ENCODE measurements around the gene SPEG. TPM values are rescaled to one million over a fixed set of nuclear protein-coding genes. Genes with fewer than 3 reads are reported as not detected.

The SPEG gene
- total and polyA plus RNA-seq, 2 of the 13 experiments (the other 11 are each of a cell fraction or from before 2014, with no cell fraction given) = 0.18 to 0.24 TPM

DNA sequence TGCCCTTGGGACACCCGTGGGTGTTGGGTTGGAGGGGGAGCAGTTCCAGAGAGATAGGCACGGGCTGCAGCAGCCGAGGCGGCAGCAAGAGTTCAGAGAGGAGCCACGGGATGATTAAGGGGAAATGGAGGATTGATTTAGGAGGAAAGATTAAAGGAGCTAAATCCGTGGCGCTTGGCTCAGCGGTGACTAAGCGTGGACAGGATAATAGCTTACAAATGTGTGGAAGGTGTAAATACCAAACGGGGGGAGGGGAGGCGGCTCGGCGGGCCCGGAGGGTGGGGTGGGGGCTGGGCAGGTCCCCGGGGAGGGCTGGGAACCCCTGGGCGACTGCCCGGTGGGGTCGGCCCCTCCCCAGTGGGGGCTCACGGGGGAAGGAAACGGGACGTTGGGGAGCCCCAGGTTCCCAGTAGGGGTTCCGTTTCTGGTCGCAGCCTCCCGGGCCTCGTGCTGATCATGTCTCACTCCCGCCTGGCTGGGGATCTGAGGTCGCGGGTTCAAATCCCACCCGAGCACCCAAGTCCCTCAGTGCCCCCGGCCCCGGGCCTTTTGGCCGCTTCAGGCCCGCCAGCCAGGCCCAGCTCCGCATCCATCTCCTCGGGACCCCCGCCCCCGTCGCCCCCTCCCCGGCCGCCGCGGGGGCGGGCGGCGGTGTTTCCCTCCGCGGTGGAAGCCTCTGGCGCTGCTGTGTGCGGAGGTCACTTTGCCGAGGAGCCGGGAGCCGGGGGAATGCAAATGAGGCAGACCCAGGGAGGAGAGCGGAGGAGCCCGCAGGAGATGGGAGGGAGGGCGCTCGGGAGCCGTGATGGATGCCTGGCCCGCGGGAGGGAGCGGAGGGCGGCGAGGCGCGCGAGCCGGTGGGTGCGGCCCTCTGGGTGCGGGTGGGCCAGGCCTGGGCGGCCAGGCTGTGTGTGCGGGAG is 87.7 kb downstream of the SPEG start:
- Histone ChIP-seq H3K27ac (ENCODE audit: extremely low read length, insufficient read depth, low read length) (no peak overlapping the region), H3K27me3 (ENCODE audit: control insufficient read depth in 1 of 2, insufficient read depth in 2 of 2, low read length in 2 of 2) (peaks cover 31 to 96% of the 10 kb centered on the region in 2 experiments), H3K4me3 (replicated peaks in 1 of 3; ENCODE audit: insufficient read depth in 1 of 3, low read depth in 2 of 3, low read length in 3 of 3) (no peak overlapping the region; a peak in 1 of 6 replicates), H2AFZ (ENCODE audit: low read length) (no peak overlapping the region), H3K9ac (ENCODE audit: insufficient read depth, low read depth, low read length) (no peak overlapping the region), H4K20me1 (ENCODE audit: insufficient read depth, low read length) (no peaks in the 10 kb centered on the region), H3K36me3 (replicated peaks in 1 of 2; ENCODE audit: control insufficient read depth in 1 of 2, insufficient read depth in 2 of 2, low read length in 2 of 2) (no peaks in the 10 kb centered on the region), H3K79me2 (ENCODE audit: insufficient read depth, low read length) (no peaks in the 10 kb centered on the region), H3K9me3 (ENCODE audit: low read length) (no peaks in the 10 kb centered on the region), H3K4me1 (ENCODE audit: insufficient read depth, low read length) (peaks cover 40% of the 10 kb centered on the region), H3K4me2 (ENCODE audit: low read depth, low read length) (peak overlapping the region; percentile 16; the same call in 1 of the 2 replicates)
- ChIA-PET CTCF (ENCODE audit: low intra/inter-chr PET ratio, low total read pairs) (interaction anchor here (1.1 to 2.1 kb wide), 3 partner anchors 12 to 30 kb away, joined by 3 to 5 read pairs (median 4); a partner anchor contains a TSS), POLR2A (interaction anchor here (0.6 to 0.9 kb wide), 2 partner anchors 8 to 24 kb away, joined by 4 to 5 read pairs; partner anchors contain the start of gene GMPPA)
- intact Hi-C loops (cut with micrococcal nuclease; ENCODE audit: unreplicated experiment) = no loop called here
- FAIRE-seq (no peak), DNase-seq (ENCODE audit: low spot score) (no peak), ATAC-seq (peak; percentile 36)
- 5% methylated on average over 56 of the region's 70 CpGs for WGBS (ENCODE audit: low lambda C conversion rate)
- in situ Hi-C loops (cut with HindIII; ENCODE audit: extremely low pct_ligation_motif_present, low pct_unique_long_range_greater_than_20kb) = loop anchor here (10.0 kb wide), 1 partner anchor 48 kb away; no protein-coding TSS in a partner anchor
- no TSS peak for BruUV-seq (replicated peaks)
- TF ChIP-seq FOSL2 (CRISPR knock-in tag; IDR thresholded peaks at IDR 0.05) (0 out of 2 replicates have a peak, but pooled peaks have one; percentile 8), ZNF180 (CRISPR knock-in tag; IDR thresholded peaks at IDR 0.05; ENCODE audit: borderline replicate concordance, low read depth) (no peak), CTCF (CRISPR knock-in tag; IDR thresholded peaks at IDR 0.05) (0 out of 2 replicates have a peak, but pooled peaks have one; percentile 31)
